GM19351 (cell line): Measurements from ENCODE around the gene JAML.
A peak's percentile ranks its signal among the peaks of the same experiment; 100 is the strongest.

Experiments used
- ATAC-seq: cut with Tn5 transposase; IDR thresholded peaks from one replicate; pipeline ENCODE4 v1.9.1; 2021; ENCODE audit warnings: mild to moderate bottlenecking, moderate library complexity; ENCODE audit not compliant: unreplicated experiment

JAML gene

DNA sequence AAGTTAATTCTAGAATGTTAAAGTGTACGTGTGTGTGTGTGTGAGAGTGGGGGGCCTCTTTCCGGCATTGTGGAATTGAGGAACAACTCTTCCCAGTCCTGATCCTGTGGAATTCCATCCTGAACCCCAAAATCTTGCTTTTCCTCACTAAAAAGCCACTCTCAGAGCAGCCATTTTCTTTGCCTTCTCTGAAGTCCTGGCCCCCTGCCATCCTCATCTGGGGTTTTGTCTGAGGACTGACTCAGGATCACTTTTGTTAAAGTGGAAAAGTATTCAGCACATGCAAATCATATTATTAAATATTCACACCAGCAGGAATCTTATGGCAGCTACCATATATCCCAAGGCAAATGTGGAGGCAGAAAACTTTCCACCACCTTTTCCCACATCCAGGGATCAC, 76.0 kb downstream of the JAML start:
- no peak for ATAC-seq

DNA sequence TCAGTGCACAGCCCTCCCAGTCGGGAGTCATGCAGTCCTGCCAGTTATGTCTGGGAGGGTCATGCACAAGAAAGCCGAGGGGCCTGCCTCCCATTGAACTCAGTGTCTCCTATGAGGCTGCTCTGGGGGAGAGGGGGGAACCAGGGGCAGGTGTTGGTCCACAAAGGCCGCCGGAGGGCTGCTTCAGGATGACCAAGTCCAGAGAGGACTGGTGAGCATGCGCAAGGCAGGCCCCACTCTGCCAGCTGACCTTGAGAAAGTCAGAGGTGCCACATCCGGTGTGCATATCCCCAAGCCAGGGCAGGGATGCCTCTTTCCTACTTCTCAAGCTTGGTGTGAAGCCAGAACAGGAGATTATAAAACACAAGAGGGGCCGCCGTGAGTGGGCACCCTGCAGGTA, 76.6 kb downstream of the JAML start:
- ATAC-seq: no peak

DNA sequence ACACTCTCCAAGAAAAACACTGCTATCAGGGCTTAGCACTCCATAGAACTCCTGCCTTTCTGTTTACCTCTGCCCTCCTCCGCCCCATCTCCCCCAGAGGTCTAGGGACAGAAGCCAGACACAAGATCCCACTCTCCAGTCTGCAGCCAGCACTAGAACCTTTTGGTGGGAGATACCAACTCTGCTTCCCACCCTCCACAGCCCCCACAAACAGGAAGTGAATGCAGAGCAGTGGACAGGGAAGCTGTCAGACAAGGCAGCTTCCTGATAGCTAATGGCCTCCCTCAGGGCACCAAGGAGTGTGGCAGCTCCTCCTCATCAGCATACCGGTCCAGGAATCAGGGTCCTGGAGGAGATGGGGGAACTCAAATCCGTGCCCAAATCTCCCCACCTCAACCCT, 77.3 kb downstream of the JAML start:
- ATAC-seq: no peak

DNA sequence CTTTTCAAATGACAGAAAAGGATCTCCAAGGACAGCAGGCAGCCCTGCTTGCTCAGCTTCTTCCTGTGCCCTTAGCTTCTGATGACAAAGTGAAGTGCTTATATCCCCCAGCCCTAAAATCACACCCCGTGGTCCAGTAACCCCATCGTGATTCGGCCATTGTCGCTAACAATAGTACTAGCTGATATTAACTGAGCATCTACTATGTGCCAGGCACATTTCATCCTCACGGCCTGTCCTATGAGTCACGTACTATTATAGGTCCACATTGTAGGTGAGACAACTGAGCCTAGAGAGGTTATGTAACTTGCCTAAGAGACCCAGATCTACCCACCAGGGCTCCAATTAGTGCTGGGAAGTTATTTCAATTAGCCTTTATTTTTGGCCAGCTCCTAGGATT, 78.3 kb downstream of the JAML start:
- no peak for ATAC-seq

DNA sequence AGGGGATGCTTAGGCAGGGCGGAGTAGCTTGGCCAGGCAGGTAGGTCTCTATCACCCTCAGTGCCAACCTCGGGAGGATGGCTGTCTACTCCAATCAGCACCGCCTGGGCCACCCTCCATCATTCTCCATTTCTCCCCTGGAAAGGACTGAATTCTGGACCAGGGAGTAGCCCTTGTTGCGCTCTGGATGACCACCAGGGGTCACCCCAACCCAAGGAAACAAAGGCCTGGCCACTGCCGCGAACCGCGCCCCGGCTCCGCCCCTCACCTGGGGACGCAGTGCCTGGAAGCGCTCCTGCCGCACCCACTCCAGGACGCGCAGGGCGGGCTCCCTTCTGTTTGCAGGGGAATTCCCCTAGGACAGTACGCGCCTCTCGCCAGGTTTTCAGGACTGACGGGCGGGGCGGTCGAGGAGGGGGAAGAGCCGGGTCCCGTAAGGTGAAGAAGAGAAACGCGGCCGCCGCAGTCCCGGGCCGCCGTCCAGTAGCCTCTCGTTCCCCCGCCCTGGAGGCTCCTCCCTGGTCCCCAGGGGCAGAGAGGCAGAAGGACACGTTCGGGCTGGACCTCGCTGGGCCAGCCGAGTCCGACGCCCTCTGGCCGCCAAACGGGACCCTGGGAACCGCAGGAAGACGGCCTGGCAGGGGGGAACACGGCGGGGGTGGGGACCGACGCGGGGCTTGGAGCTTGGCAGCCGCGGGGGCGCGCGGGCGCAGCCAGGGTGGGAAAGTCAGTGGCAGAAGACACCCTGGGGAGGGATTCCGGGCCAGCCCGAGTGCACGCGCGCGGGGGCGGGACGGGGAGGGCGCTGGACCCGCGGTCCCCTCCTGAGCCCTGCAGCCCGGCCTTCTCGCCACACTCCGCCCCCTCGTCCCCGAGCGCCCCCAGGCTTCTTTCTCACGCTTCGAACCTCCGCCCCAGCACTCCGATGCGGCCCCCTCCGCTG, 79.3 kb downstream of the JAML start:
- peak; percentile 81 for ATAC-seq

DNA sequence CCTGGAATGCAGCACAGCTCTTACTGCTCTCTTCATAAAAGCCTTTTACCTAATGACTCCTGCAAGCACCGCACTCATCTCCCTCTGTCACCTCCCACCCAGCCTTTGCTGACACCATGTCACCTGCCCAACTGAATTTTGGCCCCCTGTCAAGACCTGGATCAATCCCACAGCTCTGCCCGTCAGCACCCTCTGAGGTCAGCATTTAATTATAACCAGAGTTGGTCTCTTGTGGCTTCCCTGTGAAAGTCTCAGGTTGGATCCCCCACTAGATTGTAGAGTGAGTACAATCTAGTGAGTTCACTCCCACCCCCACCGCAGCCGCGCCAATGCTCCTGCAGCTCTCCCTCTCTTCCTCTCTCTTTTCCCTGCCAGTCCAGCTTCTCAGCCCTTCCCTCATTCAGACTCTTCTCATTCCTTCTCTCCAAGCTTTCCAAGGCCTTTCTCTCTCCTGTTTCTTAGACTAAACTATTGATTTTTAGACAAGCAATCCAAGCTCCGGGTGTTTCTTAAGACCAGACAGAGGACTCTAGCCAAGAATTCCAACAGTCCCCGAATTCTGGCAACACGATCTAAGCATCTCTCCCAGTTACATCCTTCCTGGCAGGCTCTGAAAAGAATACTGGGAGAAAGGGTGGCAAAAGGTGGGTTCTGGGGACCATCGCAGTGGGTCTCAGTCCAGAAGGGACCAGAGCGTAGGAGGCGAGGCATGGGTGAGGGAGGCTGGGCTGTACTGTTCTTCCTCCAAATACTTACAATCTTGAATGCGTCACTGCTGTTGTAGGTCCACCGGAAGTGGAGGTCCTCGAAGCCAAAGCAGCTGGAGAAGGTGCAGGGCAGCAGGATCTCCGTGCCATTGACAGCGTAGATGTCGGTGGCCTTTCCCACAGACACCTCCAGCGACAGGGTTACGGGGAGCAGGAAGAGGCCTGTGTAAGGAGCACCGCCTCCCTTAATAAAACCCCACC, 80.2 kb downstream of the JAML start:
- ATAC-seq: no peak
